Measurements from ENCODE around the gene TMEM69. TPM values are rescaled to one million over a fixed set of nuclear protein-coding genes. Genes with fewer than 3 reads are reported as not detected.

TMEM69 gene
- total and polyA plus RNA-seq, 10 of the 15 experiments (the other 5 are each of a cell fraction or from before 2014, with no cell fraction given), result 44.6 to 162 (median 88.8) TPM

- over 99% methylated on average over 7 of the region's 7 CpGs for WGBS (ENCODE audit: insufficient coverage, insufficient replicate concordance, low lambda C conversion rate, missing lambda C conversion rate)
- ATAC-seq, result no peak
- peaks cover 15% of the 10 kb centered on the region for H3K79me2 ChIP-seq (ENCODE audit: control insufficient read depth, insufficient read depth, low read length)
- no TSS peak for BruUV-seq (replicated peaks)
- H3K4me1 ChIP-seq (ENCODE audit: control insufficient read depth, insufficient read depth, low read length), result peaks cover under 1% of the 10 kb centered on the region; the same call in 1 of the 2 replicates
- H3K4me2 ChIP-seq (ENCODE audit: control insufficient read depth, insufficient read depth), result no peak overlapping the region
- no peak for FAIRE-seq
- ChIA-PET SMC1A (ENCODE audit: uncharacterized antibody, unreplicated experiment) (interaction anchor here (0.6 to 1.8 kb wide), 3 partner anchors 12 to 390 kb away, joined by 3 to 5 read pairs (median 3); no protein-coding TSS in a partner anchor), POLR2A (interaction anchor here (0.6 kb wide), 1 partner anchor 70 kb away, joined by 3 read pairs; no protein-coding TSS in a partner anchor), RAD21 (ENCODE audit: unreplicated experiment) (no interaction called here), CTCF (interaction anchor here (0.7 kb wide), 1 partner anchor 422 kb away, joined by 3 read pairs; no protein-coding TSS in a partner anchor)
- H2AFZ ChIP-seq (ENCODE audit: control insufficient read depth, low read depth, low read length), result no peak overlapping the region
- no peak overlapping the region for H3K9ac ChIP-seq (ENCODE audit: control insufficient read depth, insufficient read depth, low read length)
- no peaks in the 10 kb centered on the region for H3K27me3 ChIP-seq (replicated peaks in 1 of 2; ENCODE audit: control insufficient read depth in 2 of 2, insufficient read depth in 2 of 2, low read length in 1 of 2)
- no peaks in the 10 kb centered on the region for H3K9me3 ChIP-seq (replicated peaks; ENCODE audit: control insufficient read depth, insufficient read depth, low read length)
- H3K36me3 ChIP-seq (ENCODE audit: control insufficient read depth in 2 of 2, insufficient read depth in 2 of 2, low read length in 1 of 2), result peaks cover 4 to 17% of the 10 kb centered on the region in 2 experiments
- H3K4me3 ChIP-seq, result no peak overlapping the region
- DNase-seq (ENCODE audit: low read depth, low spot score), result no peak
- H3K27ac ChIP-seq (ENCODE audit: control insufficient read depth, insufficient read depth), result no peak overlapping the region
- in situ Hi-C loops (cut with MboI) (loop anchor here (5.0 kb wide), 1 partner anchor 52 kb away; no protein-coding TSS in a partner anchor), intact Hi-C loops (cut with micrococcal nuclease; ENCODE audit: unreplicated experiment) (no loop called here)
- no peaks in the 10 kb centered on the region for H4K20me1 ChIP-seq (ENCODE audit: control insufficient read depth, insufficient read depth)
- TF ChIP-seq CHD4 (IDR thresholded peaks at IDR 0.05), result no peak
- no peak for TF ChIP-seq CEBPZ (IDR thresholded peaks at IDR 0.05; ENCODE audit: low read depth, low read length)
- no peak for TF ChIP-seq EZH2 (IDR thresholded peaks at IDR 0.05; ENCODE audit: borderline replicate concordance, control insufficient read depth, low read depth, low read length)
- no peak for TF ChIP-seq IKZF1 (conservative IDR thresholded peaks at IDR 0.05)
These were observed 6.8 kb downstream of the TMEM69 start for GRCh38 chr1:45694823-45695222.
